HG02870 (cell line): ENCODE data around the gene CLRN2.
"Not testable (repeated sequence)": the region's sequence is repeated elsewhere in the genome, so short reads cannot be mapped to it uniquely, and the experiment has no call there.

Experiments
- ATAC-seq: cut with Tn5 transposase; IDR thresholded peaks from one replicate; pipeline ENCODE4 v1.9.1; 2021; ENCODE audit warnings: mild to moderate bottlenecking, moderate library complexity; ENCODE audit not compliant: unreplicated experiment

The CLRN2 gene

GRCh38 chr4:17544205-17544604 lies 29.2 kb downstream of the CLRN2 start:
- no peak for ATAC-seq

GRCh38 chr4:17544831-17545234 lies 29.9 kb downstream of the CLRN2 start:
- no peak for ATAC-seq

- no peak for ATAC-seq
Measured at GRCh38 chr4:17545374-17546140, 30.6 kb downstream of the CLRN2 start.

GRCh38 chr4:17546222-17546621 lies 31.3 kb downstream of the CLRN2 start:
- no peak for ATAC-seq

GRCh38 chr4:17546678-17547077 lies 31.7 kb downstream of the CLRN2 start:
- ATAC-seq, result no peak

GRCh38 chr4:17550549-17550948 lies 35.6 kb downstream of the CLRN2 start:
- ATAC-seq, result no peak

GRCh38 chr4:17552427-17552826 lies 37.5 kb downstream of the CLRN2 start:
- no peak for ATAC-seq

GRCh38 chr4:17554568-17554967 lies 39.6 kb downstream of the CLRN2 start:
- ATAC-seq, result no peak

GRCh38 chr4:17556498-17556897 lies 41.5 kb downstream of the CLRN2 start:
- no peak for ATAC-seq

GRCh38 chr4:17557880-17558279 lies 42.9 kb downstream of the CLRN2 start:
- no peak for ATAC-seq

GRCh38 chr4:17558941-17559708 lies 44.2 kb downstream of the CLRN2 start:
- ATAC-seq, result no peak

- ATAC-seq, result no peak
Measured at GRCh38 chr4:17559709-17560048, 44.7 kb downstream of the CLRN2 start.

- ATAC-seq, result no peak
Measured at GRCh38 chr4:17560065-17560673, 45.2 kb downstream of the CLRN2 start.

GRCh38 chr4:17561195-17561909 lies 46.4 kb downstream of the CLRN2 start:
- ATAC-seq, result no peak

GRCh38 chr4:17562157-17562556 lies 47.2 kb downstream of the CLRN2 start:
- ATAC-seq, result no peak

- ATAC-seq, result no peak
Measured at GRCh38 chr4:17565846-17566245, 50.9 kb downstream of the CLRN2 start.

- no peak for ATAC-seq
Measured at GRCh38 chr4:17567271-17567670, 52.3 kb downstream of the CLRN2 start.

- ATAC-seq, result no peak
Measured at GRCh38 chr4:17574206-17574605, 59.2 kb downstream of the CLRN2 start.

GRCh38 chr4:17575177-17575576 lies 60.2 kb downstream of the CLRN2 start:
- ATAC-seq, result not testable (repeated sequence)
